SK-N-SH treated with all-trans-retinoic acid at 6 μM for 48 hours (cell line): ENCODE data around the gene CLPSL1.

Source experiments
- ARNTL ChIP-seq: fragments of 450-650 bp; formaldehyde crosslinking; IDR thresholded peaks from 2 replicates; pipeline ENCODE4 v1.5.0; 2020; ENCODE audit warnings: low read depth, mild to moderate bottlenecking, moderate library complexity, borderline replicate concordance
- BACH2 ChIP-seq: fragments of 250-450 bp; sonication (Bioruptor Pico); IDR thresholded peaks from 2 replicates; pipeline ENCODE4 v1.9.0; 2021; ENCODE audit warnings: mild to moderate bottlenecking, borderline replicate concordance
- OSR1 ChIP-seq: fragments of 250-450 bp; sonication (Bioruptor Pico); IDR thresholded peaks from 2 replicates; pipeline ENCODE4 v1.8.0; 2022; ENCODE audit warnings: moderate library complexity, mild to moderate bottlenecking, inconsistent platforms
- TCF4 ChIP-seq: fragments of 250-450 bp; sonication (Bioruptor Pico); IDR thresholded peaks from 2 replicates; pipeline ENCODE4 v1.8.0; 2021; ENCODE audit warnings: mild to moderate bottlenecking, moderate library complexity, borderline replicate concordance
- TOX ChIP-seq: fragments of 250-450 bp; sonication (Bioruptor Pico); IDR thresholded peaks from 2 replicates; pipeline ENCODE4 v1.8.0; 2021; ENCODE audit warnings: mild to moderate bottlenecking, moderate library complexity, borderline replicate concordance
- ZFP30 ChIP-seq: fragments of 450-650 bp; formaldehyde crosslinking; IDR thresholded peaks from 2 replicates; pipeline ENCODE4 v1.5.0; 2022; ENCODE audit warnings: mild to moderate bottlenecking, moderate library complexity
- TF ChIP-seq, protein P1 (sequence below): fragments of 250-450 bp; sonication (Bioruptor Pico); IDR thresholded peaks from 2 replicates; pipeline ENCODE4 v1.5.0; 2020; ENCODE audit warnings: mild to moderate bottlenecking, moderate library complexity
- TF ChIP-seq, protein P2 (sequence below): fragments of 250-450 bp; sonication (Bioruptor Pico); IDR thresholded peaks from 2 replicates; pipeline ENCODE4 v1.8.0; 2020; ENCODE audit warnings: mild to moderate bottlenecking, moderate library complexity, borderline replicate concordance

DNA sequence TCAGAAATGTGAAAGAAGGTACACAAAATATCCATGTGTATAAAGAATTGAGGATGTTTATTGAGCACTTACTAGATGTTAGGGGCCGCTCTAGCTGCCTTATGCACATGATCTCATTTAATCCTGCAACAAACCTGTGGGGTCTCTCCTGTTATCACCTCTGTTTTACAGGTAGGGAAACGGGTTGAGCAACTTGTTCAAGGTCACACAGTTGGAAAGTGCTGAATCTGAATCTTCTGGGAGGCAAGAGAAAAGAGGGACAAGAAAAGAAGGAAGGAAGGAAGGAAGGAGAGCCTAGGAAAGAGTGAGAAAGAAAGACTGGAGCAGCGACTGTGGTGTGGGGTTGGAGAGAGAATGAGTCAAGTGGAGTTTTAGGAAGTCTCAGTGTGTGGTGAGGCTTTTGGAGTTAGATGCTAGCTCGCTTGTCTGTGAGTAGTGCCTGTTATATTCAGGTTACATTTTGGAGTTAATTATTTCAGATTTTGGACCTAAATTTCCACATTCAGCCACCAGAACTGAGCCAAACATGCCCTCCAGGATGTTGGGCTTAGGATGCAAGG, 7.7 kb downstream of the CLPSL1 start:
- no peak for TF ChIP-seq ZFP30 (CRISPR knock-in tag)
- no peak for TF ChIP-seq TCF4
- TF ChIP-seq, protein P1, sequence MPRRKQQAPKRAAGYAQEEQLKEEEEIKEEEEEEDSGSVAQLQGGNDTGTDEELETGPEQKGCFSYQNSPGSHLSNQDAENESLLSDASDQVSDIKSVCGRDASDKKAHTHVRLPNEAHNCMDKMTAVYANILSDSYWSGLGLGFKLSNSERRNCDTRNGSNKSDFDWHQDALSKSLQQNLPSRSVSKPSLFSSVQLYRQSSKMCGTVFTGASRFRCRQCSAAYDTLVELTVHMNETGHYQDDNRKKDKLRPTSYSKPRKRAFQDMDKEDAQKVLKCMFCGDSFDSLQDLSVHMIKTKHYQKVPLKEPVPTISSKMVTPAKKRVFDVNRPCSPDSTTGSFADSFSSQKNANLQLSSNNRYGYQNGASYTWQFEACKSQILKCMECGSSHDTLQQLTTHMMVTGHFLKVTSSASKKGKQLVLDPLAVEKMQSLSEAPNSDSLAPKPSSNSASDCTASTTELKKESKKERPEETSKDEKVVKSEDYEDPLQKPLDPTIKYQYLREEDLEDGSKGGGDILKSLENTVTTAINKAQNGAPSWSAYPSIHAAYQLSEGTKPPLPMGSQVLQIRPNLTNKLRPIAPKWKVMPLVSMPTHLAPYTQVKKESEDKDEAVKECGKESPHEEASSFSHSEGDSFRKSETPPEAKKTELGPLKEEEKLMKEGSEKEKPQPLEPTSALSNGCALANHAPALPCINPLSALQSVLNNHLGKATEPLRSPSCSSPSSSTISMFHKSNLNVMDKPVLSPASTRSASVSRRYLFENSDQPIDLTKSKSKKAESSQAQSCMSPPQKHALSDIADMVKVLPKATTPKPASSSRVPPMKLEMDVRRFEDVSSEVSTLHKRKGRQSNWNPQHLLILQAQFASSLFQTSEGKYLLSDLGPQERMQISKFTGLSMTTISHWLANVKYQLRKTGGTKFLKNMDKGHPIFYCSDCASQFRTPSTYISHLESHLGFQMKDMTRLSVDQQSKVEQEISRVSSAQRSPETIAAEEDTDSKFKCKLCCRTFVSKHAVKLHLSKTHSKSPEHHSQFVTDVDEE = no peak
- TF ChIP-seq BACH2 (CRISPR knock-in tag) = no peak
- TF ChIP-seq, protein P2, sequence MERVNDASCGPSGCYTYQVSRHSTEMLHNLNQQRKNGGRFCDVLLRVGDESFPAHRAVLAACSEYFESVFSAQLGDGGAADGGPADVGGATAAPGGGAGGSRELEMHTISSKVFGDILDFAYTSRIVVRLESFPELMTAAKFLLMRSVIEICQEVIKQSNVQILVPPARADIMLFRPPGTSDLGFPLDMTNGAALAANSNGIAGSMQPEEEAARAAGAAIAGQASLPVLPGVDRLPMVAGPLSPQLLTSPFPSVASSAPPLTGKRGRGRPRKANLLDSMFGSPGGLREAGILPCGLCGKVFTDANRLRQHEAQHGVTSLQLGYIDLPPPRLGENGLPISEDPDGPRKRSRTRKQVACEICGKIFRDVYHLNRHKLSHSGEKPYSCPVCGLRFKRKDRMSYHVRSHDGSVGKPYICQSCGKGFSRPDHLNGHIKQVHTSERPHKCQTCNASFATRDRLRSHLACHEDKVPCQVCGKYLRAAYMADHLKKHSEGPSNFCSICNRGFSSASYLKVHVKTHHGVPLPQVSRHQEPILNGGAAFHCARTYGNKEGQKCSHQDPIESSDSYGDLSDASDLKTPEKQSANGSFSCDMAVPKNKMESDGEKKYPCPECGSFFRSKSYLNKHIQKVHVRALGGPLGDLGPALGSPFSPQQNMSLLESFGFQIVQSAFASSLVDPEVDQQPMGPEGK (CRISPR knock-in tag) = no peak
- no peak for TF ChIP-seq OSR1 (CRISPR knock-in tag)
- no peak for TF ChIP-seq TOX (CRISPR knock-in tag)
- TF ChIP-seq ARNTL (CRISPR knock-in tag) = no peak
